ENCODE measurements around the gene BMP6.

- TF ChIP-seq POLR2A (IDR thresholded peaks at IDR 0.05) (no peak), CTCF (IDR thresholded peaks at IDR 0.05 in 4 of 5, conservative IDR thresholded peaks at IDR 0.05 in 1 of 5) (no peak)
Observed at GRCh38 chr6:7902221-7902620, 176.3 kb downstream of the BMP6 start.

Data from gastrocnemius medialis (tissue), 4 donors.